GM12865 (cell line): ENCODE measurements around the gene SAXO1.
"Not testable (repeated sequence)": the region's sequence is repeated elsewhere in the genome, so short reads cannot be mapped to it uniquely, and the experiment has no call there.

ENCODE experiments used
- DNase-seq: peaks from one replicate; pipeline ENCODE4 v3.0.0; 2010; ENCODE audit warnings: low read depth
- H3K4me3 ChIP-seq: 2 replicates; pipeline ENCODE4 v1.5.1; 2011; ENCODE audit warnings: mild to moderate bottlenecking, low read depth, low read length, control low read depth
- CTCF ChIP-seq: IDR thresholded peaks from 2 replicates; pipeline ENCODE4 v1.5.1; 2011; ENCODE audit warnings: low read length, control low read depth, low read depth, inconsistent platforms; ENCODE audit not compliant: insufficient read depth; ENCODE audit errors: missing control alignments

SAXO1 gene

DNA sequence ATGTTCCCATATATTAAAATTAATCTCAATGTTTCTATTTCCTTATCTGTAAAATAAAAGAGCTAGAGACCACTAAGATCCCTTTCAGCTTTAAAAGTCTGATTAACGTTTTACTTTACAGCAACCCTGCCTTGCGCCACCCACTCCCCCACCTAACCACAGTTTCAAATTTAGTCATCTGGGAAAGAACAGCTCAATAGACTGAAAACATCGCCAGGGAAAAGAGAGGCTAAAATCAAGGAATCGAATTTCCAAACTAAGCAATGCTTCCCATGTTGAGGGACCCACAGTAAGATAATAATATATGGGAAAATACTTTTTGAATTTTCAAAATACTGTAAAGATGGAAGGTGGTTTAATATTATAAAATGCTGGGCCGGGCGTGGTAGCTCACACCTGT is 6.6 kb downstream of the SAXO1 start:
- no peak for DNase-seq
- no peak for TF ChIP-seq CTCF

DNA sequence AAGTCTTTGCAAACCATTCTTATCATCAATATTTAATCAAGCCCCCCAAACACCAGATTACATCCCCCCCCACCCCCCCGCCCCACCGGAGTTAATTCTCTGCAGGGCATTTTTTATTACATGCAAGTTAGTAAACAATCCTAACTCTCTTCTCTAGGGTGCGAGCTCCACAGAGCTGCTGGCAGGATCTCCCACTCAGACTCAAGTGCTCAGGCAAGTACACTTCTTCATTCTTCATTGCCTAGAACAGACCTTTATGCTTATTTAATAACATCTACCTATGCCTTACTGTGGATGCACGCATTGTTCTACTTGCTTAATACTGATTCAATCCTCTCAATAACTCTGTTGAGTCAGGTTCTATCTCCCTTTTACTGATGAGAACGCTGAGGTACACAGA is 9.9 kb downstream of the SAXO1 start:
- no peak overlapping the region for H3K4me3 ChIP-seq
- DNase-seq = no peak
- no peak for TF ChIP-seq CTCF

More for the DNA sequence above, 6.6 kb downstream of the SAXO1 start:
- H3K4me3 ChIP-seq = no peak overlapping the region

DNA sequence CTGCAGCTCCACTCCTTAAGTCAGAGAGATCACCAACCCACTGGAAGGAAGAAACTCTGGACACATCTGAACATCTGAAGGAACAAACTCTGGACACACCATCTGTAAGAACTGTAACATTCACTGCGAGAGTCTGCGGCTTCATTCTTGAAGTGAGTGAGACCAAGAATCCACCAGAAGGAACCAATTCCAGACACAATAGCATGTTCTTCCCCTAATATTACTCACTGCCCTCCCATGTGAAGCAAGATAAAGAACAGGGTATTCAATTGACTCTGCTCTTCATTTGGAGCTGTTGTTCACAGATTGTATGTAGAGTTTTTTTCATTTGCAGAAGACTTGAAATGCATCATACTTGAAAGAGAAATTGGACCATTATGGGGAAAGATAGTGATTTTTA is 10.8 kb downstream of the SAXO1 start:
- DNase-seq = no peak
- no peak for TF ChIP-seq CTCF
- no peak overlapping the region for H3K4me3 ChIP-seq

- not testable (repeated sequence) for DNase-seq
These were observed 11.4 kb downstream of the SAXO1 start for GRCh38 chr9:19021649-19022048.

GRCh38 chr9:19020886-19021455 is 12.0 kb downstream of the SAXO1 start:
- no peak overlapping the region for H3K4me3 ChIP-seq
- no peak for TF ChIP-seq CTCF
- no peak for DNase-seq

More at GRCh38 chr9:19021649-19022048, 11.4 kb downstream of the SAXO1 start:
- H3K4me3 ChIP-seq = not testable (repeated sequence)

GRCh38 chr9:19018201-19018600 is 14.8 kb downstream of the SAXO1 start:
- H3K4me3 ChIP-seq = no peak overlapping the region
- DNase-seq = no peak
- no peak for TF ChIP-seq CTCF

GRCh38 chr9:19009391-19009965 is 23.5 kb downstream of the SAXO1 start:
- no peak for TF ChIP-seq CTCF
- no peak overlapping the region for H3K4me3 ChIP-seq
- DNase-seq = no peak

DNA sequence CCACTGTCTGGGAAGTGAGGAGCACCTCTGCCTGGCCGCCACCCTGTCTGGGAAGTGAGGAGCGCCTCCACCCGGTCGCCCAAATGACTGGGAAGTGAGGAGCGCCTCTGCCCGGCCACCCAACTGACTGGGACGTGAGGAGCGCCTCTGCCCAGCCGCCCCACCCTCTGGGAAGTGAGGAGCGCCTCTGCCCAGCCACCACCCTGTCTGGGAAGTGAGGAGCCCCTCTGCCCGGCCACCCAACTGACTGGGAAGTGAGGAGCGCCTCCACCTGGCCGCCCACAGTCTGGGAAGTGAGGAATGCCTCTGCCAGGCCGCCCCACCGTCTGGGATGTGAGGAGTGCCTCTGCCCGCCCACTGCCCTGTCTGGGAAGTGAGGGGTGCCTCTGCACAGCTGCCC is 32.9 kb downstream of the SAXO1 start:
- TF ChIP-seq CTCF = no peak
- no peak overlapping the region for H3K4me3 ChIP-seq
- no peak for DNase-seq
